Measurements from ENCODE around the gene RSL1D1. TPM values are rescaled to one million over a fixed set of nuclear protein-coding genes. Genes with fewer than 3 reads are reported as not detected.

Gene RSL1D1
- total RNA-seq, result 89.6 to 97.4 TPM (median 96.0 TPM) in 3 replicates
- long read RNA-seq, full-length matches to known transcripts, result 131 of 157 reads
- long read RNA-seq, partial matches to known transcripts, result 9 of 157 reads
- long read RNA-seq, other reads (novel, unspliced or antisense), result 17 of 157 reads

GRCh38 chr16:11851294-11852091 lies at the start of gene RSL1D1:
Gene RSL1D1 (minus strand): TSS chr16:11851542. CDS start chr16:11851512, 30 bp downstream.
- DNase-seq (ENCODE audit: low spot score), result peak; percentile 94
- peak within 1 kb of the TSS; percentile 97 for H3K4me3 Mint-ChIP-seq (ENCODE audit: unreplicated experiment)
- H3K27ac Mint-ChIP-seq (ENCODE audit: unreplicated experiment), result peak within 1 kb of the TSS; percentile 98
- H3K27me3 Mint-ChIP-seq (ENCODE audit: low read depth), result no peaks in the 10 kb centered on the region
- peaks cover 40% of the 10 kb centered on the region for H3K4me1 Mint-ChIP-seq (ENCODE audit: low read depth)
- TF ChIP-seq, protein P1, sequence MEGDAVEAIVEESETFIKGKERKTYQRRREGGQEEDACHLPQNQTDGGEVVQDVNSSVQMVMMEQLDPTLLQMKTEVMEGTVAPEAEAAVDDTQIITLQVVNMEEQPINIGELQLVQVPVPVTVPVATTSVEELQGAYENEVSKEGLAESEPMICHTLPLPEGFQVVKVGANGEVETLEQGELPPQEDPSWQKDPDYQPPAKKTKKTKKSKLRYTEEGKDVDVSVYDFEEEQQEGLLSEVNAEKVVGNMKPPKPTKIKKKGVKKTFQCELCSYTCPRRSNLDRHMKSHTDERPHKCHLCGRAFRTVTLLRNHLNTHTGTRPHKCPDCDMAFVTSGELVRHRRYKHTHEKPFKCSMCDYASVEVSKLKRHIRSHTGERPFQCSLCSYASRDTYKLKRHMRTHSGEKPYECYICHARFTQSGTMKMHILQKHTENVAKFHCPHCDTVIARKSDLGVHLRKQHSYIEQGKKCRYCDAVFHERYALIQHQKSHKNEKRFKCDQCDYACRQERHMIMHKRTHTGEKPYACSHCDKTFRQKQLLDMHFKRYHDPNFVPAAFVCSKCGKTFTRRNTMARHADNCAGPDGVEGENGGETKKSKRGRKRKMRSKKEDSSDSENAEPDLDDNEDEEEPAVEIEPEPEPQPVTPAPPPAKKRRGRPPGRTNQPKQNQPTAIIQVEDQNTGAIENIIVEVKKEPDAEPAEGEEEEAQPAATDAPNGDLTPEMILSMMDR (IDR thresholded peaks at IDR 0.05), result no peak
- no peaks in the 10 kb centered on the region for H3K9me3 Mint-ChIP-seq (ENCODE audit: low read depth)
- H3K36me3 Mint-ChIP-seq (ENCODE audit: low read depth), result peaks cover 6% of the 10 kb centered on the region

GRCh38 chr16:11901091-11901490 lies 49.7 kb upstream of the RSL1D1 start:
- TF ChIP-seq, protein P1 (IDR thresholded peaks at IDR 0.05), result no peak
- DNase-seq (ENCODE audit: low spot score), result no peak

GRCh38 chr16:11896486-11897176 lies 45.3 kb upstream of the RSL1D1 start:
- TF ChIP-seq, protein P1 (IDR thresholded peaks at IDR 0.05), result no peak
- Mint-ChIP-seq H3K27ac (ENCODE audit: unreplicated experiment) (peak overlapping the region; percentile 88), H3K36me3 (ENCODE audit: low read depth) (peaks cover 7% of the 10 kb centered on the region), H3K9me3 (ENCODE audit: low read depth) (no peaks in the 10 kb centered on the region), H3K4me1 (ENCODE audit: low read depth) (peaks cover 35% of the 10 kb centered on the region), H3K27me3 (ENCODE audit: low read depth) (no peaks in the 10 kb centered on the region), H3K4me3 (ENCODE audit: unreplicated experiment) (peak overlapping the region; percentile 28)
- no peak for DNase-seq (ENCODE audit: low spot score)

More at GRCh38 chr16:11901091-11901490, 49.7 kb upstream of the RSL1D1 start:
- H3K4me3 Mint-ChIP-seq (ENCODE audit: unreplicated experiment), result no peak overlapping the region
- no peaks in the 10 kb centered on the region for H3K9me3 Mint-ChIP-seq (ENCODE audit: low read depth)
- H3K27me3 Mint-ChIP-seq (ENCODE audit: low read depth), result no peaks in the 10 kb centered on the region
- no peak overlapping the region for H3K27ac Mint-ChIP-seq (ENCODE audit: unreplicated experiment)
- peaks cover 39% of the 10 kb centered on the region for H3K4me1 Mint-ChIP-seq (ENCODE audit: low read depth)
- H3K36me3 Mint-ChIP-seq (ENCODE audit: low read depth), result no peaks in the 10 kb centered on the region

DNA sequence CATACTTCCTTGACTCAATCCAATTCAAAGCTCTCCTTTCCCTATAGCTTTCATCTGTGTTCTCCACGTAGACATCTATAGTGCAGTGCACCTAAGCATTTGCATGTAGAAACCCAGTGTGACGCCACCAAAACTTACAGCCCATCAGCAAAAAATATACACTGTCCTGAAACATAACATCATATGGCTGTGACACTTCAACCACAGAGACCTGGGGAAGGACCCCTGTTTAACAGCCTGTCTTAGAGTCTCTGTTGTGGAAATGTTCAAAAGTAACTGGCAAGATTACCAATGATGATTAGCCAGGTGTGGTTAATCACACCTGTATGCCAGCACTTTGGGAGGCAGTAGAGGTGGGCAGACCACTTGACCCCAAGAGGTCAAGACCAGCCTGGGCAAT lies 42.2 kb upstream of the RSL1D1 start:
- H3K27me3 Mint-ChIP-seq (ENCODE audit: low read depth), result no peaks in the 10 kb centered on the region
- H3K27ac Mint-ChIP-seq (ENCODE audit: unreplicated experiment), result no peak overlapping the region
- TF ChIP-seq, protein P1 (IDR thresholded peaks at IDR 0.05), result no peak
- DNase-seq (ENCODE audit: low spot score), result no peak
- H3K4me1 Mint-ChIP-seq (ENCODE audit: low read depth), result peaks cover 23% of the 10 kb centered on the region
- peaks cover 13% of the 10 kb centered on the region for H3K36me3 Mint-ChIP-seq (ENCODE audit: low read depth)
- no peaks in the 10 kb centered on the region for H3K9me3 Mint-ChIP-seq (ENCODE audit: low read depth)
- H3K4me3 Mint-ChIP-seq (ENCODE audit: unreplicated experiment), result no peak overlapping the region

GRCh38 chr16:11892761-11893160 lies 41.4 kb upstream of the RSL1D1 start:
- DNase-seq (ENCODE audit: low spot score), result no peak
- no peaks in the 10 kb centered on the region for H3K9me3 Mint-ChIP-seq (ENCODE audit: low read depth)
- H3K4me1 Mint-ChIP-seq (ENCODE audit: low read depth), result peaks cover 18% of the 10 kb centered on the region
- H3K27me3 Mint-ChIP-seq (ENCODE audit: low read depth), result no peaks in the 10 kb centered on the region
- TF ChIP-seq, protein P1 (IDR thresholded peaks at IDR 0.05), result no peak
- H3K4me3 Mint-ChIP-seq (ENCODE audit: unreplicated experiment), result no peak overlapping the region
- H3K36me3 Mint-ChIP-seq (ENCODE audit: low read depth), result peaks cover 14% of the 10 kb centered on the region
- no peak overlapping the region for H3K27ac Mint-ChIP-seq (ENCODE audit: unreplicated experiment)

Data from chondrocyte (in vitro differentiated cells).